Endometrial microvascular endothelial cells (primary cell): ENCODE data around the gene INSIG1. TPM values are rescaled to one million over a fixed set of nuclear protein-coding genes. Genes with fewer than 3 reads are reported as not detected.

Source experiments
- in situ Hi-C: cut with HindIII; loops from 2 replicates; pipeline ENCODE4 v1.10.0; 2017; ENCODE audit warnings: low sequenced_read_pairs, low pct_unique_long_range_greater_than_20kb; ENCODE audit errors: inconsistent ontology term
- total RNA-seq: library from RNA; depleted of rRNA; stranded (reverse); fragments of >200 nt; gene quantifications from one replicate; pipeline ENCODE4 v1.2.3, GENCODE V29; 2015; ENCODE audit errors: inconsistent ontology term

Gene INSIG1
- total RNA-seq, 1 donor from 2014 or later = 77.6 TPM

DNA sequence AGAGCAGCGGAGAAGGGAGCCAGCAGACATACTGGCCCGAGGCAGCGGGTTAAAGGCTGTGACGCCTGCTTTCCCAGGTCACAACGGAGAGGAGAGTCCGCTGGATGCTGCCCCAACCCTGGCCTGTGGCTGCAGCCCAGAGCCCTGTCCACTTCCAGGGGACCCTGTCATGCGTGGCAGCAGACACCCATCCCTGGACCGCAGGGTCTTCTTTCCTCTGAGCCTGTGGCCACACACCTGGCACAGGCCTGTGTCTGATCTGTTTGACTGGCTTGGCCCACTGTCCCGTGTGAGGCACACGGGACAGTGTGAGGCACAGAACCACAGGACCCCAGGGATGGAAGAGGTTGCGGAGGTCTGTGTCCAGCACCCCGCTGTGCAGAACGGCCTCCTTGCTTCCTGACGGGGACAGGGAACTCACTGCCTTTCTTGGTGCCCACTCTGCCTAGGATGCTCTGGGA, 42.4 kb downstream of the INSIG1 start:
- in situ Hi-C loops = no loop called here

DNA sequence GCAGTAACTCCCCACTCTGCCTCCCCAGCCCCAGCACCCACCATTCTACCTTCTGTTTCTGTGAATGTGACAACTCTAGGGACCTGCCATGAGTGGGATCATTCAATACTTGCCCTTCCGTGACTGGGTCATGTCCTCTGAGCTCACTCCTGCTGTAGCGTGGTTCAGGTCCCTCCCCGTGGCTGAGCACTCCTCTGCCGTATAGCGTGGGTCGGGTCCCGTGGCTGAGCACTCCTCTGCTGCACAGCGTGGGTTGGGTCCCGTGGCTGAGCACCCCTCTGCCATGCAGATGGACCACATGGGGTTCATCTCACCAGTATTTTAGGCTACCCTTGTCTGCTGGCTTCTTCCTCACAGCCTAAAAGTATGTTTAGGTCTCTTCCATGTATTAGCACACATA, 43.0 kb downstream of the INSIG1 start:
- in situ Hi-C loops = no loop called here

- in situ Hi-C loops = no loop called here
Observed at GRCh38 chr7:155341463-155341983, 43.8 kb downstream of the INSIG1 start.

DNA sequence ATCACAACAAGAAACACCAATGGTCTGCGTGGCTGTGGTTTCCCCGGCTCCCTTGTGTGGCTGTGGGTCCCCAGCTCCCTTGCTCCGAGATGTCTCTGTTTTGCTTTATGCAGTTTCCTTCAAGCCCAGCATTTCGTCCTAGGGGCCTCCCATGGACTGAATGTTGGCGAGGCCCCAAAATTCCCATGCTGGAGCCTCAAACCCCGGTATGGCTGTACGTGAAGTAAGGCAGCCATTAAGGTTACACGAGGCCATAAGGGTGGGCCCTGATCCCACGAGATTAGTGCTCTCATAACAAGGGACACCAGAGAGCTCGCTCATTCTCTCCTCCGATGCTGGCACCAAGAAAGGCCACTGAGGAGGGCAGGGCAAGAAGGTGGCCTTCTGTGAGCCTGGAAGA, 44.6 kb downstream of the INSIG1 start:
- in situ Hi-C loops = no loop called here

DNA sequence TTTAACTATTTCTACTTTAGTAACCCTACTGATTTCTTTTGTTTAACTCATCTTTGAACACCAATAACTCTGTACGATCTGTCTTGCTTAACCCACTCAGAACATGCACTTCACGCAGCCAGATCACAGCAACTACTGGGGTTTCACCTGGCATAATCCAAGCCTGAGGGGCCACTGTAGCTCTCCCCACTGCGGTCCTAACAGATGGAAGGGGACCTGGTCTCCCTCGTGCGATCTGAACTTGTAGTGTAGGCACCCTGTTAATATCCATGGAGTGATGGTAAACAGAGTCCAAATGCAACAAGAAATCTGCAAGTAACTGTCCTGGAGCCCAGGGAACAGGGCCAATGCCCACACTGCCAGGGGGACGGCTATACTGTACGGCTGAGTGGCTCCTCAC, 45.5 kb downstream of the INSIG1 start:
- in situ Hi-C loops = no loop called here

- in situ Hi-C loops = no loop called here
Observed at GRCh38 chr7:155343661-155344121, 46.0 kb downstream of the INSIG1 start.

GRCh38 chr7:155344270-155344617, 46.6 kb downstream of the INSIG1 start:
- in situ Hi-C loops = no loop called here

GRCh38 chr7:155344618-155345433, 47.1 kb downstream of the INSIG1 start:
- in situ Hi-C loops = no loop called here

DNA sequence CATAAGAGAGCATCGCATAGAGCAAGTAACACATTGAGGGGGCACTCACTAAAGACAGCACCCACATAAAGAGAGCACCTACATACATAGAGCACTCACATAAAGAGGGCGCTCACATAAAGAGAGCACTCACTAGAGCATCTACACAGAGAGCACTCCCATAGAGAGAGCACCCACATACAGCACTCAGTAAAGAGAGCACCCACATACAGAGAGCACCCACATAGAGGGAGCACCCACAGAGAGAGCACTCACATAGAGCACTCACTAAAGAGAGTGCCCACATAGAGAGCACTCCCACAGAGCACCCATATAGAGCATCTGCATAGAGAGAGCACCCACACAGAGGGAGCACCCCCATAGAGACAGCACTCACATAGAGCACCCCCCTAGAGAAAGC, 47.8 kb downstream of the INSIG1 start:
- in situ Hi-C loops = no loop called here

DNA sequence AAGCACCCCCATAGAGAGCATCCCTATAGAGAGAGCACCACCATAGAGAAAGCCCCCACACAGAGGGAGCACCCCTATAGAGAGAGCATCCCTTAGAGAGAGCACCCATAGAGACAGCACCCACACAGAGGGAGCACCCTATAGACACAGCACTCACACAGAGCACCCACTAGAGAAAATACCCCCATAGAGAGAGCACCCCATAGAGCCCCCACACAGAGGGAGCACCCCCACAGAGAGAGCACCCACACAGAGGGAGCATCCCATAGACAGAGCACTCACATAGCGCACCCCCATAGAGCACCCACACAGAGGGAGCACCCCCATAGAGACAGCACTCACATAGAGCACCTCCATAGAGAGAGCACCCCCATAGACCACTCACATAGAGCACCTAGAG, 48.6 kb downstream of the INSIG1 start:
- in situ Hi-C loops = no loop called here

- in situ Hi-C loops = no loop called here
Observed at GRCh38 chr7:155348806-155349205, 51.1 kb downstream of the INSIG1 start.

GRCh38 chr7:155349601-155350331, 52.1 kb downstream of the INSIG1 start:
- in situ Hi-C loops = loop anchor here (25.0 kb wide), 1 partner anchor 162 kb away; no protein-coding TSS in a partner anchor

DNA sequence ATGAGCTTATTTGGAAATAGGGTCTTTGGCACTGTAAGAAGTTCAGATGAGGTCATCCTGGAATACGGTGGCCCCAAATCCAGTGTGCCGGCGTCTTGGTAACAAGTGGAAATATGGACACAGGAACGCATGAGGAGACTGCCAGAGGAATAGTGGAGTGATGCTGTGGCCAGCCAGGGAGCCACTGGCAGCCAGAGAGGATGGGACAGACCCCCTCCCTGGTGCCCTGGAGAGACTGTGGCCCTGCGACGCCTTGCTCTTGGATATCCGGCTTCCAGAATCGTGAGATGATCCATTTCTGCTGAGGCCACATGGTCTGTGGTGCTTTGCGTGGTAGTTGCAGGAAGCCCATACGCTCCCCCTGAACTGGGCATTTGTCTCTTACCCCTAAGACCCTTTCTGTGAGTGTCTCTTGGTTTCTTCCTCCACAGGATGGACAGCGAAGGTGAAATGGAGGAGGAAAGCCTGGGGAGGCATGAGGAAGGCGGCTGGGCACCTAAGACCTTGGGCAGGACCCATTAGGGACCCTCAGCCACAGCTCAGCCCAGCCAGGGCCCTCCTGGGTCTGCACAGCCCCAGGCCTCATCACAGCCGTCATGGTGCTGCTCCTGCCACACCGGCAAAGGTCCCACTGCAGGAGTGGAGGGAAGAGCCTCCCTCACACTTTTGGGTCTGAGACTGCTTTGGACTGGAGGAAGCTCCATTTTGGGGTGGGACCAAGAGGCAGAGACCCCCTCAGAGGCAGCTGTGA, 53.6 kb downstream of the INSIG1 start:
- in situ Hi-C loops = loop anchor here (25.0 kb wide), 1 partner anchor 164 kb away; no protein-coding TSS in a partner anchor

GRCh38 chr7:155352076-155352752, 54.5 kb downstream of the INSIG1 start:
- in situ Hi-C loops = loop anchor here (25.0 kb wide), 1 partner anchor 165 kb away; no protein-coding TSS in a partner anchor

DNA sequence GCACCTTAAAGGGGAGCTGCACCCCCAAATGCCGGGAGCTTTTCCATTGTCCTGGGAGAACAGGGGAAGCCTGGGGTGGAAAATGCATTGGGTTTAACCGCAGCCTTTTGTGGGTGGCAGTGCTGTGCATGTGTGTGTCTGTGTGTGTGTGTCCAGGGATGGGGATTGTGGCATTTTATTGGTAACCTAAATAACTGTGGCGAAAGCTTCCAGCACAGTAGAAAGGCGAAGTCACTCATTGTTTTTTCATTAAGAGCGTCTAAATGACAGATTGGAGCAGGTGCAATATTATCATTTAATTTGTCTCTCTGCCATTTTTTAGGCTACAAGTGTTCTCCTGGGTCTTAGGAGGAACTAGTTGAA, 55.1 kb downstream of the INSIG1 start:
- in situ Hi-C loops = loop anchor here (25.0 kb wide), 1 partner anchor 165 kb away; no protein-coding TSS in a partner anchor

GRCh38 chr7:155353256-155353897, 55.7 kb downstream of the INSIG1 start:
- in situ Hi-C loops = loop anchor here (25.0 kb wide), 1 partner anchor 166 kb away; no protein-coding TSS in a partner anchor

DNA sequence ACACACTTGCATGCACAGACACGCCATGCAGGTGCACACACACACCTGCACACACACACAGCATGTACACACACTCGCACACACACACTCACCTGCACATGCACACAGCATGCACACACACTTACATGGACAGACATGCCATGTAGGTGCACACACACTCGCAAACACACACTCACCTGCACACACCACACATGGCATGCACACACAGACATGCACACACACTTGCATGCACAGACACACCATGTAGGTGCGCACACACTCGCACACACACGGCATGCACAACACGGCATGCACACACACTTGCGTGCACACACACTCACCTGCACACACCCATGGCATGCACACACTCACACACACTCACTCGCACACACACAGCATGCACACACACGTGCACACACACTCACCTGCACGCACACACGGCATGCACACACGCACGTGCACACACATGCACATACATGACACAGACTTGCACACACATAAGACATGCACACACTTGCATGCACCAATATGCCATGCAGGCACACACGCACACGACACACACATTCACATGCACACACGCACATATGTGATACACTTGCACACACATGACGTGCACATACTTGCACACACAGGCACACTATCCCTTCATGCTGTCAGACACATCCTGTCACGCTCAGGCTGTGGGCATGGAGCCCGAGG, 56.8 kb downstream of the INSIG1 start:
- in situ Hi-C loops = loop anchor here (25.0 kb wide), 1 partner anchor 167 kb away; no protein-coding TSS in a partner anchor
